D341Med (cell line): ENCODE data around the gene OST4.
A peak's percentile ranks its signal among the peaks of the same experiment; 100 is the strongest.
"Not testable (repeated sequence)": the region's sequence is repeated elsewhere in the genome, so short reads cannot be mapped to it uniquely, and the experiment has no call there.

Source experiments
- DNase-seq: peaks from one replicate; pipeline ENCODE4 v3.0.0; 2012; ENCODE audit warnings: low spot score

Gene OST4

DNA sequence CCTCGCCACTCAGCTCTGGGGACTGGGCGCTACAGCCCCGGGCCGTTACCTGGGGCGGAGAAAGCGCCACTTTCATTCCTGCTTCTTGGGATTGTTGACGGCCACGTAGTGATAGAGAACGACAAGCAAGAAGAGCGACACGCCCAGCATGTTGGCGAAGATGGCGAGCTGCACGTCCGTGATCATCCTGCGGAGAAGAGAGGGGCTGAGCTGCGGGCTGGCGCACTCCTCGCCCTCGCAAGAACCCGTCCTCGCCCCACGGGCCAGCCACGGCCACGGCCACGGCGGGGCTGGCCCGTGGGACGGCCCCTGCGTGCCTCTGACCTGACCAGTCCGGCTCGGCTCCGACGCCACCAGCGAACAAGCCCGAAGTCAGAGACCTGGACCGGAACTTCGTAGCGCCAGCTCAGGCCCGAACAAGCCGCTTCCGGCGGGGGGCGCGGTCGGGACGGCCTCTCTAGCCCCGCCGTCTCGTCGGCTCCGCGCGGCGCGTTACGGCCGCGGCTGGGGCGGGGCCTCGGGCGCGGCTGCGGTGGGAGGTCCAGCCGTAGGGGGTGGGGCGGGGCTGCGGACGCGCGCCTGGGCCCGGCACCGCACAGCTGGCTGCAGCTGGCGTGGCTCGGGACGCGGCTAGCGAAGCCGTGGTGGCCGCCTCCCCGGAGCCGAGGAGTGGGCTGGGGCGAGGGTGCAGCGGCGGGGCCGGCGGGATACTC lies at the start of gene OST4:
OST4 (minus strand) TSS at position 378 of the 713 bp plus-strand sequence.
- DNase-seq: peak; percentile 97

DNA sequence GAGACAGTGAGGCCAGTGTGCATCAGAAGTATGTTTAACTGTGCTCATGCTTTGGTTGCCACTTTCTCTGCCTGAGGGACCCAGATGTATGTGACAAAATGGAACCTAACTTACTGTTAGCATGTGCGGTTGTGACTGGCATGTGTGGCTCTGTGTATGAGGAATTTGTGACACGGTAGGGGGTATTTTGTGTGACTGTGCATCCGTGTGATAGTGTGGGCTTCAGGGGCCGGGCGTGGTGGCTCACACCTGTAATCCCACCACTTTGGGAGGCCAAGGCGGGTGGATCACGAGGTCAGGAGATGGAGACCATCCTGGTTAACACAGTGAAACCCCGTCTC lies 47.8 kb upstream of the OST4 start:
- DNase-seq: not testable (repeated sequence)

- peak; percentile 79 for DNase-seq
These were observed 47.3 kb upstream of the OST4 start, which contains the start of gene CGREF1 for GRCh38 chr2:27118525-27119329. Gene CGREF1, minus strand, starts transcription at chr2:27119128. Its CDS starts 14,762 bp downstream, at chr2:27104366.

DNA sequence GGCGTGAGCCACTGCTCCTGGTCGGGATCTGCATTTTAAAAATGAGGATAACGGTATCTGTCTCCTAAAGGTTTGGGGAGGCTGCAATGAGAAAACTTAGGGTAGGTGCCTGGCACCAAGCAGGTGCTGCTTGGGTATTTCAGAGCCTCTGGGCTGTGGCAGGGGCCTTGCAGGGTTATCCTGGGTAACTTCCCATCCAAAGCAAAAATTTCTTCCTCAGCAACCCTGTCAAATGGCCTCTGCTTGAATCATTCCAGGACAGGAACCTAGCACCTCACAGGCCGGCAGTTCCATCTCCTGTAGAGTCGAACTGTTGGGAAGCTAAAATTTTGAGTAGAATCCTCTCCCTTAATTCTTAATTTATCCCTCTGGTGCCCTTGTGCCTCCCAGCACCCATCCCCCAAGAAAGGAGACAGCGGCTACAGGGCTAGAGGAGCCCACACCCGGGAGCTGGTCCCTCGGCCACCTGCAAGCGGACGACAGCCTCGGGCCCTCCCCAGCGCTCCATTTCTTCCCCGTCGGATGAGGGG lies 46.6 kb upstream of the OST4 start:
- no peak for DNase-seq

DNA sequence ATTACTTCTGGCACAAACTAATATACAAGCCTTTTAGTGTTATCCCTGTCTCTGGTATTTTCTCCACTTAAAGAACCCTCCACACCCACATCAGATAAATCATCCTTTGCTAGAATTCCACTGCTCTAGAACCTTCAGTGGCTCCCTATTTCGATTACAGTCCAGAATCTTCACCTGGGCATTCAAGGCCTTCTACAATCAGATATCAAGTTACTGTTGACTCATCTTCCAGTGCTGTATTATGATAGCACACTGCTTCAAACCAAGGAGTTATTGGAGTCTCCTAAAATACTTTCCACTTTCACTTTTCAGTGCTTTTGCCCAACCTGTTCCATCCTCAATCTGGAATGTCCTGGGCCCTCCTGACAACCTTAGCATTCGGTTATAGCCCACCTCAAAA lies 44.1 kb upstream of the OST4 start:
- no peak for DNase-seq

GRCh38 chr2:27111392-27112078 lies 40.1 kb upstream of the OST4 start:
- not testable (repeated sequence) for DNase-seq

DNA sequence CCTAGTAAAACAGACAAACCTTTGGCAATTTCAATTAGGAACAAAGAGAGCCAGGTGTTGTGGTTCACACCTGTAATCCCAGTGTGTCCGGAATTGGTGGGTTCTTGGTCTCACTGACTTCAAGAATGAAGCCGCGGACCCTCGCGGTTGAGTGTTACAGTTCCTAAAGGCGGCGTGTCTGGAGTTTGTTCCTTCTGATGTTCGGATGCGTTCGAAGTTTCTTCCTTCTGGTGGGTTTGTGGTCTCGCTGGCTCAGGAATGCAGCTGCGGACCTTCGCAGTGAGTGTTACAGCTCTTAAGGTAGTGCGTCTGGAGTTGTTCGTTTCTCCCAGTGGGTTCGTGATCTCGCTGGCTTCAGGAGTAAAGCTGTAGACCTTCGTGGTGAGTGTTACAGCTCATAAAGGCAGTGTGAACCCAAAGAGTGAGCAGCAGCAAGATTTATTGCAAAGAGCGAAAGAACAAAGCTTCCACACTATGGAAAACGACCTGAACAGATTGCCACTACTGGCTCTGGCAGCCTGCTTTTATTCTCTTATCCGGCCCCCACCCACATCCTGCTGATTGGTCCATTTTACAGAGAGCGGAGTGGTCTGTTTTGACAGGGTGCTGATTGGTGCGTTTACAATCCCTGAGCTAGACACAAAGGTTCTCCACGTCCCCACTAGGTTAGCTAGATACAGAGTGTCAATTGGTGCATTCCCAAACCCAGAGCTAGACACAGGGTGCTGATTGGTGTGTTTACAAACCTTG lies 39.3 kb upstream of the OST4 start:
- not testable (repeated sequence) for DNase-seq

DNA sequence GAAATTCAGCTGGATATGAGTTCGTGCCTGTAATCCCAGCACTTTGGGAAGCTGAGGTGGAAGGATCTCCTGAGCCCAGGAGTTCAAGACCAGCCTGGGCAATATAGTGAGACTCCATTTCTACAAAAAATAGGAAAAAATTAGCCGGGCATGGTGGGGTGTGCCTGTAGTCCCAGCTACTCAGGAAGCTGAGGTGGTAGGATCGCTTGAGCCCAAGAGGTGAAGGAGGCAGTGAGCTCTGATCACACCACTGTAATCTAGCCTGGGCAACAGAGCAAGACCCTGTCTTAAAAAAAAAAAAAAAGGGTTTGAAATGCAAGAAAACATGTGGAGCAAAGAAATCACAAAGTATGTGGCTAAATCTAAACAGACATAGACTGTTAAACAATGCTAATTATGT lies 37.6 kb upstream of the OST4 start:
- DNase-seq: no peak

- no peak for DNase-seq
These were observed 36.8 kb upstream of the OST4 start for GRCh38 chr2:27108221-27108620.

- DNase-seq: no peak
These were observed 34.5 kb upstream of the OST4 start for GRCh38 chr2:27105981-27106380.

DNA sequence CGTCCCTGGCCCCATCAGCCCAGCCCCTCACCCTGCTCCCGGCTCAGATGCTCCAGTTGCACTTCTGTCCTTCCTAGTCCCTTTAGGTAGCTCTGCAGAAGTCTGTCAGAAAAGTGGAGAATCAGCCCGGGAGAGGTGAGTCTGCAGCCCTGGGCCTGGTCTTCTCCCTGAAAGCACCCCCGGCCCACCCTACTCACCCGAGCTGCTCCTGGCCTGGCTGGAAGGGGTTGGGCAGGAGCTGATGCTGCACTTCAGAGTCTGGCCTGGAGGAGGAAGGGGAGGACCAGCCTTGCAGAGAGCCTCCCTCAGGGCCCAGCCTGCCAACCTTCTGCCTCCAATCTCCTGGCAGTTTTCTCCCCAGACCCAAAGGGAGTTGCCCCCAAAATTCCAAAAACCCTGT lies 30.9 kb upstream of the OST4 start:
- DNase-seq: no peak

GRCh38 chr2:27100036-27100435 lies 28.6 kb upstream of the OST4 start:
- no peak for DNase-seq

GRCh38 chr2:27099334-27099955 lies 28.0 kb upstream of the OST4 start:
- no peak for DNase-seq

DNA sequence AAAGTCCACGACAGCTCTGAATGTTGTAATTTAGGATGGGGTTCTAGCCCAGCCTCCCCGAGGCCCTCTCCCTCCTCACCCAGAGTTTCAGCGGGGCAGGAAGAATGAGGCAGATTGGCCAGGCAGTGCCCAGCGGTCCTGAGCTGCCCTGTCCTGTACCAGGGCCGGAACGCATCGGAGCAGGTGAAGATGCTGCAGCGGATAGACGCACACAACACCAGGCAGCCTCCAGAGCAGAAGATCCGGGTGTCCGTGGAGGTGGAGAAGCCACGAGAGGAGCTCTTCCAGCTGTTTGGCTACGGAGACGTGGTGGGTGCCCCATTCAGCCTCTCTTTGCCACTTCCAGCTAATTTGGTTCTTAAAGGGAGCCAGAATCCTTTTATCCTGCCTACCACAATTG lies 25.9 kb upstream of the OST4 start:
- no peak for DNase-seq

DNA sequence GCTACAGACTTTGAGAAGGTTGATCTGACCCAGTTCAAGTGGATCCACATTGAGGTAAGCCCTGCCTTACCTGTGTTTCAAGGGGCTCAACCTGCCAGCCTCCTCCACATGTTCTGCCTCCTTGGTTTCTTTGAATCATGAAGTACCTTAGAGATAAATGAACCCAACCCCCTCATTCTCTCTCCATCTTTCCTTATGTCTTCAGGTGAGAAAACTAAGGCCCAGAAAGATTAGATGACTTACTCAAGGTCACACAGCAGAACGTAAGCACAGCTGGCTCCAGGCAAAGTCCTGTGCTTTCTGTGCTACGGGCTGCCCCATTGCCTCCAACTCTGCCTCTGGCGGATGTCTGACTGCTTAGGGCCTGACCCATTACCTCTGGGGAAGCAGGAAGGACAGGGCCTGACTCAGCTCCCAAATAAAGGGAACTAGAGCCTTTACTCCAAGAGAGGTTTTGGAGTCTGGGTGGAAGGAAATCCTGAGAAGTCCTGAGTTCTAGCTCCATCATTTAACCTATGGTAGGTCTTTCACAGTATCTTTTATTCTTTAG lies 25.4 kb upstream of the OST4 start:
- DNase-seq: no peak

DNA sequence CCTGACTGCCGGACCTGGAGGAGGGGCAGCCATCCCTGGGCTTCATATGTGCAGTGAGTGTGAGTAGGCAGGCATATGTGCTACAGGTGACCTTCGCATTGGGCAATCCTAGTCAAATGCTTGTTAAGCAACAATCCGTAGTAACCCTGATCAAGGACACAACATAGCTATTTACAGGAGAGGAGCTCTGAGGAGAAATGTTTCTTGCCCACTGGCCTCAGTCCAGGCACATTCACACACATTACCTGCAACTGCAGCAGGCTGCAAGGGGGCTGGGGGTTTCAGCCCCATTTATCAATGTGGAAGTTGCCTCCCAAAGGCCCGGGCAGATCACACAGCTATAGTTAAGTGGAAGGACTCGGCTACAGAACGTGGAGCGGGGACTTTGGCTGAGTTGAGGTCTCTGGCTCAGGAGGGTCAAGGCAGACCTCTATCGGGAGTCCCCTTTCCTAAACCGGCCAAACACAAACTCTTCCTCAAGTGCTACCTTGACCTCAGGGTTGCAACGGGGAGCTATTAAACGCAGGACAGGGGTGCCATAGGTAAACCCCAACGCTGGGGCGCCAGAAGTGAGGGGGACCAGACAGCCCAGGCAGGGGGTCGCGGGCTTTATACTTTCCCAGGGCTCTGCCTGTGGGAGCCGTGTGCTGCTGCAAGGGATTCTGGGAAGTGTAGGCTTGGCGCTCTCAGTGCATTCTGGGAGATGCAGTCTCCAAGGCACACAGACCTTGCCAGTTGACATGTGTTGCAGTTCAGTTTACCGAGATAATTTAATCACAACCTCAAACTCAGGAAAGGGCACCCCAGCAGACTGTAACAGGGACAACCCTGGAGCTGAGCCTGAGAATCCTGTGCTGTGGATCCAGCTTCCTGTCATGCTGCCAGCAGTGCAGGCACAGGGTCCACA lies 24.5 kb upstream of the OST4 start:
- peak; percentile 84 for DNase-seq

GRCh38 chr2:27095427-27095744 lies 23.9 kb upstream of the OST4 start:
- DNase-seq: no peak

- no peak for DNase-seq
These were observed 23.0 kb upstream of the OST4 start for GRCh38 chr2:27094353-27094984.

GRCh38 chr2:27093430-27094352 lies 22.2 kb upstream of the OST4 start:
- no peak for DNase-seq
